ENCODE measurements around the gene PHF1.

DNA sequence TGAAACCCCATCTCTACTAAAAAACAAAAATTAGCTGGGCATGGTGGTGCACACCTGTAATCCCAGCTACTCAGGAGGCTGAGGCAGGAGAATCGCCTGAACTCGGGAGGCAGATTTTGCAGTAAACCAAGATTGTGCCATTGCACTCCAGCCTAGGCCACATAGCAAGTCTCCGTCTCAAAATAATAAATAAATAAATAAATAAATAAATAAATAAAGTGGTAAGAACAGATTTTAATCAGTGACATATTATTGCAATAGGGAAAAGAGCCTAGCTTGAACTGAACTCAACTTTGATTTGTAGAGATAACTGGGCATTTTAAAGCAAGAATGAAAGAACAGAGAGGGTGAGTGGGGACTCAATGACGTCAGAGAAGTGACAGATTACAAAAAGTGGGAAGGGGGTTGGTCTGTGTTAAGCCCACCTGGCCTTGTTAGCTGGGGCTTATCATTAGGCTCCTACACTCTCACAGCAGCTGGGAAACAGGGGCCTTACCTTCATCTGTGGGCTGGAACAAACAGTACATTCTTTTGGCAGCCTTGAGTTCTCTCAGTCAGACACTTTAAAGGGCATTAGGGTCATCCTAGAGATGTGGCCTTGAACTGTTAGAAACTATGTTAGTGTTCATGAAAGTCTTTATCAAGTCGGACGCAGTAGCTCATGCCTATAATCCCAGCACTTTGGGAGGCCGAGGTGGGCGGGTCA is 43.7 kb upstream of the PHF1 start:
- TF ChIP-seq, protein P1, sequence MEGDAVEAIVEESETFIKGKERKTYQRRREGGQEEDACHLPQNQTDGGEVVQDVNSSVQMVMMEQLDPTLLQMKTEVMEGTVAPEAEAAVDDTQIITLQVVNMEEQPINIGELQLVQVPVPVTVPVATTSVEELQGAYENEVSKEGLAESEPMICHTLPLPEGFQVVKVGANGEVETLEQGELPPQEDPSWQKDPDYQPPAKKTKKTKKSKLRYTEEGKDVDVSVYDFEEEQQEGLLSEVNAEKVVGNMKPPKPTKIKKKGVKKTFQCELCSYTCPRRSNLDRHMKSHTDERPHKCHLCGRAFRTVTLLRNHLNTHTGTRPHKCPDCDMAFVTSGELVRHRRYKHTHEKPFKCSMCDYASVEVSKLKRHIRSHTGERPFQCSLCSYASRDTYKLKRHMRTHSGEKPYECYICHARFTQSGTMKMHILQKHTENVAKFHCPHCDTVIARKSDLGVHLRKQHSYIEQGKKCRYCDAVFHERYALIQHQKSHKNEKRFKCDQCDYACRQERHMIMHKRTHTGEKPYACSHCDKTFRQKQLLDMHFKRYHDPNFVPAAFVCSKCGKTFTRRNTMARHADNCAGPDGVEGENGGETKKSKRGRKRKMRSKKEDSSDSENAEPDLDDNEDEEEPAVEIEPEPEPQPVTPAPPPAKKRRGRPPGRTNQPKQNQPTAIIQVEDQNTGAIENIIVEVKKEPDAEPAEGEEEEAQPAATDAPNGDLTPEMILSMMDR (conservative IDR thresholded peaks at IDR 0.05 in 1 of 2, IDR thresholded peaks at IDR 0.05 in 1 of 2; ENCODE audit: extremely low read depth in 1 of 2, insufficient read depth in 1 of 2, low read depth in 1 of 2, low read length in 2 of 2), result no peak
- TF ChIP-seq EZH2 (IDR thresholded peaks at IDR 0.05; ENCODE audit: borderline replicate concordance, low read length), result no peak

All from mammary epithelial cell (primary cell).